Measurements from ENCODE around the gene GRID1. TPM values are rescaled to one million over a fixed set of nuclear protein-coding genes. Genes with fewer than 3 reads are reported as not detected.

The GRID1 gene
- polyA plus RNA-seq, 1 of the 3 experiments (the other 2 are of a cell fraction) = 0.13 TPM

GRCh38 chr10:85864868-85865526 lies 501.6 kb downstream of the GRID1 start:
- H3K36me3 ChIP-seq (replicated peaks in 1 of 2; ENCODE audit: control insufficient read depth in 1 of 2, insufficient read depth in 2 of 2, low read length in 1 of 2) = no peaks in the 10 kb centered on the region
- H3F3A ChIP-seq (replicated peaks; ENCODE audit: insufficient read depth) = no peaks in the 10 kb centered on the region
- no peaks in the 10 kb centered on the region for H3K9me2 ChIP-seq
- no peaks in the 10 kb centered on the region for H3K27me3 ChIP-seq (ENCODE audit: insufficient read depth)
- ChIA-PET POLR2A (no interaction called here), CTCF (no interaction called here)
- TF ChIP-seq POLR2AphosphoS5 (IDR thresholded peaks at IDR 0.05; ENCODE audit: low read depth, low read length) = no peak
- no peak for TF ChIP-seq FOXM1 (IDR thresholded peaks at IDR 0.05; ENCODE audit: low read depth)
- no peak for TF ChIP-seq EZH2phosphoT487 (IDR thresholded peaks at IDR 0.05; ENCODE audit: borderline replicate concordance, low read depth)
- TF ChIP-seq RAD21 (IDR thresholded peaks at IDR 0.05; ENCODE audit: low read length) = no peak
- H3K9ac ChIP-seq = no peak overlapping the region
- no peak overlapping the region for H3K4me2 ChIP-seq
- no peak overlapping the region for H2AFZ ChIP-seq (ENCODE audit: low read depth)
- H3K4me3 ChIP-seq (ENCODE audit: low read depth in 2 of 2, low read length in 1 of 2) = no peak overlapping the region
- H3K9me3 ChIP-seq = no peaks in the 10 kb centered on the region
- no peak overlapping the region for H3K27ac ChIP-seq (ENCODE audit: low read depth in 2 of 2, low read length in 1 of 2)
- 19% methylated on average over 3 of the region's 3 CpGs for WGBS (ENCODE audit: low lambda C conversion rate)
- H4K20me1 ChIP-seq (ENCODE audit: insufficient read depth) = no peaks in the 10 kb centered on the region
- H3K79me2 ChIP-seq (ENCODE audit: insufficient read depth) = no peaks in the 10 kb centered on the region
- DNase-seq = no peak
- H3K4me1 ChIP-seq (ENCODE audit: control insufficient read depth in 1 of 2, insufficient read depth in 2 of 2, low read depth in 1 of 2, low read length in 1 of 2) = no peaks in the 10 kb centered on the region

- no peaks in the 10 kb centered on the region for H3K36me3 ChIP-seq (replicated peaks in 1 of 2; ENCODE audit: control insufficient read depth in 1 of 2, insufficient read depth in 2 of 2, low read length in 1 of 2)
- no peaks in the 10 kb centered on the region for H4K20me1 ChIP-seq (ENCODE audit: insufficient read depth)
- no peak overlapping the region for H3K4me3 ChIP-seq (ENCODE audit: low read depth in 2 of 2, low read length in 1 of 2)
- H3K9me2 ChIP-seq = no peaks in the 10 kb centered on the region
- no peaks in the 10 kb centered on the region for H3K9me3 ChIP-seq
- no peaks in the 10 kb centered on the region for H3K79me2 ChIP-seq (ENCODE audit: insufficient read depth)
- H3K4me1 ChIP-seq (ENCODE audit: control insufficient read depth in 1 of 2, insufficient read depth in 2 of 2, low read depth in 1 of 2, low read length in 1 of 2) = no peaks in the 10 kb centered on the region
- CTCF ChIA-PET = interaction anchor here (0.7 to 1.6 kb wide), 2 partner anchors 12 to 1096 kb away, joined by 3 read pairs; no protein-coding TSS in a partner anchor
- no peak for DNase-seq
- POLR2A ChIA-PET = no interaction called here
- no peak overlapping the region for H3K4me2 ChIP-seq
- no peak for TF ChIP-seq RXRA (IDR thresholded peaks at IDR 0.05; ENCODE audit: borderline replicate concordance, low read depth)
- TF ChIP-seq TEAD4 (IDR thresholded peaks at IDR 0.05; ENCODE audit: borderline replicate concordance, insufficient read depth) = no peak
- no peak for TF ChIP-seq NRF1 (IDR thresholded peaks at IDR 0.05; ENCODE audit: low read depth, low read length)
- no peak for TF ChIP-seq GATA2 (CRISPR knock-in tag; IDR thresholded peaks at IDR 0.05)
- no peak for TF ChIP-seq MAX (IDR thresholded peaks at IDR 0.05; ENCODE audit: low read depth)
- TF ChIP-seq EZH2phosphoT487 (IDR thresholded peaks at IDR 0.05; ENCODE audit: borderline replicate concordance, low read depth) = no peak
- TF ChIP-seq SMC3 (IDR thresholded peaks at IDR 0.05; ENCODE audit: low read depth, low read length) = no peak
- TF ChIP-seq RAD21 (IDR thresholded peaks at IDR 0.05; ENCODE audit: low read length) = no peak
- H2AFZ ChIP-seq (ENCODE audit: low read depth) = no peak overlapping the region
- H3K9ac ChIP-seq = no peak overlapping the region
- no peaks in the 10 kb centered on the region for H3K27me3 ChIP-seq (ENCODE audit: insufficient read depth)
- no peak overlapping the region for H3K27ac ChIP-seq (ENCODE audit: low read depth in 2 of 2, low read length in 1 of 2)
- WGBS (ENCODE audit: low lambda C conversion rate) = 65% methylated on average over 5 of the region's 5 CpGs
- H3F3A ChIP-seq (replicated peaks; ENCODE audit: insufficient read depth) = no peaks in the 10 kb centered on the region
Measured at GRCh38 chr10:85864173-85864549, 502.4 kb downstream of the GRID1 start.
